Endothelial cell of umbilical vein (primary cell): ENCODE results near the gene TSGA10IP. TPM values are rescaled to one million over a fixed set of nuclear protein-coding genes. Genes with fewer than 3 reads are reported as not detected.

Source experiments
- BruUV-seq: library from RNA; stranded (reverse); fragments of 400-500 nt; replicated peaks from 2 replicates; lab custom pipeline; 2021; lab: Mats Ljungman, UMichigan
- CTCF ChIA-PET: fragments of 300-600, 350-600 bp; sonication (Branson Sonifier 250); formaldehyde crosslinking; loops from one replicate; lab custom pipeline; 2021; ENCODE audit warnings: antibody characterized with exemption, inconsistent platforms; lab: Charles Lee
- POLR2A ChIA-PET: fragments of 300-600, 350-600 bp; sonication (Branson Sonifier 250); formaldehyde crosslinking; loops from one replicate; lab custom pipeline; 2021; ENCODE audit warnings: antibody characterized with exemption, inconsistent platforms; lab: Charles Lee
- DNase-seq: peaks from one replicate; pipeline ENCODE4 v3.0.0-alpha.2; 2011; ENCODE audit warnings: low read depth, low spot score
- FAIRE-seq: peaks from 2 replicates; lab custom pipeline; 2011; peaks lifted over from hg19 to GRCh38; lab: Jason Lieb, UNC
- H2AFZ ChIP-seq: 2 replicates; pipeline ENCODE4 v1.6.0; 2012; ENCODE audit warnings: low read depth, low read length, control low read depth, inconsistent platforms
- H3K27ac ChIP-seq: 2 replicates; pipeline ENCODE4 v1.5.1; 2011; ENCODE audit warnings: low read depth, mild to moderate bottlenecking, control low read depth, low read length, moderate library complexity; ENCODE audit not compliant: insufficient read depth
- H3K27me3 ChIP-seq, 2 experiments: 2 replicates each; pipeline versions ENCODE4 v1.6.0 to v1.6.1; 2011; ENCODE audit warnings: low read length in 2 of 2, mixed read lengths in 1 of 2; ENCODE audit not compliant: control insufficient read depth in 2 of 2, insufficient read depth in 2 of 2
- H3K36me3 ChIP-seq, 2 experiments: 2 replicates in 1 of 2; 3 replicates in 1 of 2; pipeline ENCODE4 v1.5.1; 2011; ENCODE audit warnings: low read length in 2 of 2, mild to moderate bottlenecking in 1 of 2, moderate library complexity in 1 of 2; ENCODE audit not compliant: control insufficient read depth in 2 of 2, insufficient read depth in 2 of 2; ENCODE audit errors: extremely low read depth in 1 of 2
- H3K4me1 ChIP-seq: 3 replicates; pipeline ENCODE4 v1.5.1; 2011; ENCODE audit warnings: mild to moderate bottlenecking, low read length; ENCODE audit not compliant: control insufficient read depth, insufficient read depth; ENCODE audit errors: extremely low read depth
- H3K4me2 ChIP-seq: 2 replicates; pipeline ENCODE4 v1.6.1; 2011; ENCODE audit warnings: low read length, control low read depth, mixed read lengths; ENCODE audit not compliant: insufficient read depth
- H3K4me3 ChIP-seq, 3 experiments: fragments of 200-600 bp in 1 of 3; sonication (generic), shearing (Covaris generic) in 1 of 3; replicated peaks in 1 of 3; 2 replicates each; pipeline ENCODE4 v1.5.1; 2011 to 2016; ENCODE audit warnings: control low read depth in 3 of 3, low read length in 3 of 3, mild to moderate bottlenecking in 2 of 3, inconsistent platforms in 1 of 3, low read depth in 1 of 3, moderate library complexity in 1 of 3; ENCODE audit not compliant: insufficient read depth in 1 of 3
- H3K79me2 ChIP-seq: 2 replicates; pipeline ENCODE4 v1.6.0; 2012; ENCODE audit warnings: low read length, inconsistent platforms; ENCODE audit not compliant: control insufficient read depth, insufficient read depth
- H3K9ac ChIP-seq: replicated peaks from 2 replicates; pipeline ENCODE3; 2011; ENCODE audit warnings: low read length, control low read depth; ENCODE audit not compliant: insufficient read depth; ENCODE audit errors: extremely low read depth
- H3K9me1 ChIP-seq: replicated peaks from 3 replicates; pipeline ENCODE4 v1.6.0; 2011; ENCODE audit warnings: mild to moderate bottlenecking, low read length; ENCODE audit not compliant: control insufficient read depth, insufficient read depth; ENCODE audit errors: extremely low read depth
- H3K9me3 ChIP-seq: replicated peaks from 2 replicates; pipeline ENCODE4 v1.5.1; 2012; ENCODE audit warnings: low read length, inconsistent platforms; ENCODE audit not compliant: control insufficient read depth, insufficient read depth
- H4K20me1 ChIP-seq: replicated peaks from 2 replicates; pipeline ENCODE3; 2011; ENCODE audit warnings: mild to moderate bottlenecking, low read length; ENCODE audit not compliant: control insufficient read depth, insufficient read depth; ENCODE audit errors: extremely low read depth
- EZH2 ChIP-seq: IDR thresholded peaks from 2 replicates; pipeline ENCODE4 v1.6.1; 2012; ENCODE audit warnings: borderline replicate concordance, low read depth, mild to moderate bottlenecking, moderate library complexity, low read length, inconsistent platforms; ENCODE audit not compliant: severe bottlenecking
- FOS ChIP-seq: IDR thresholded peaks from 2 replicates; pipeline ENCODE4 v1.6.1; 2011; ENCODE audit warnings: mild to moderate bottlenecking, low read length, moderate library complexity, borderline replicate concordance; ENCODE audit not compliant: insufficient read depth
- GATA2 ChIP-seq: IDR thresholded peaks from 2 replicates; pipeline ENCODE4 v1.7.0; 2011; ENCODE audit warnings: low read depth, mild to moderate bottlenecking, moderate library complexity, mixed read lengths, low read length; ENCODE audit not compliant: insufficient read length, insufficient read depth
- JUN ChIP-seq: IDR thresholded peaks from 2 replicates; pipeline ENCODE4 v1.6.1; 2011; ENCODE audit warnings: borderline replicate concordance, low read depth; ENCODE audit not compliant: insufficient read length, insufficient read depth
- MYC ChIP-seq: IDR thresholded peaks from one replicate; pipeline ENCODE4 v1.6.1; 2011; ENCODE audit warnings: mild to moderate bottlenecking, low read depth, low read length
- POLR2A ChIP-seq: IDR thresholded peaks from 2 replicates; pipeline ENCODE4 v1.6.1; 2012; ENCODE audit warnings: low read depth, mild to moderate bottlenecking, control low read depth, low read length
- POLR2AphosphoS5 ChIP-seq: IDR thresholded peaks from 2 replicates; pipeline ENCODE4 v1.6.1; 2012; ENCODE audit warnings: low read depth, mild to moderate bottlenecking, control low read depth, low read length, moderate library complexity; ENCODE audit not compliant: insufficient read depth
- dilution Hi-C: fragments of 300-500 bp; cut with MboI; formaldehyde crosslinking; loops from one replicate; pipeline ENCODE4 v1.15.0; 2019; ENCODE audit warnings: low sequenced_read_pairs; ENCODE audit not compliant: extremely low pct_ligation_motif_present
- intact Hi-C: fragments of 100-400 bp; cut with micrococcal nuclease; formaldehyde crosslinking; loops from one replicate; pipeline ENCODE4 v1.10.0; 2022
- polyA plus RNA-seq, 4 experiments: library from polyadenylated mRNA; depleted of rRNA in 3 of 4; stranded (reverse) in 3 of 4; unstranded in 1 of 4; fragments of >200 nt; gene quantifications; 2 replicates each; pipeline versions ENCODE4 v1.2.1 to v1.2.3, GENCODE V29; 2011 to 2012; ENCODE audit warnings: missing spikeins in 1 of 4
- total RNA-seq: library from RNA; stranded (reverse); gene quantifications from 2 replicates; pipeline ENCODE4 v1.2.3, GENCODE V29; 2021
- TF ChIP-seq, protein P1 (sequence below): IDR thresholded peaks from 2 replicates; pipeline ENCODE4 v1.6.1; 2011; ENCODE audit not compliant: insufficient read depth, insufficient read length
- TF ChIP-seq, protein P2 (sequence below), 2 donors: IDR thresholded peaks; 1 replicate in 1 of 2; 2 replicates in 1 of 2; pipeline ENCODE4 v1.5.1; 2011; ENCODE audit warnings: low read length in 2 of 2, mild to moderate bottlenecking in 2 of 2, moderate library complexity in 2 of 2, control low read depth in 1 of 2, inconsistent platforms in 1 of 2, low read depth in 1 of 2; ENCODE audit not compliant: insufficient read depth in 1 of 2; ENCODE audit errors: extremely low read depth in 1 of 2

Gene TSGA10IP
- total and polyA plus RNA-seq, 2 donors (not counting 3 experiments of a cell fraction or from before 2014, with no cell fraction given): not detected

DNA sequence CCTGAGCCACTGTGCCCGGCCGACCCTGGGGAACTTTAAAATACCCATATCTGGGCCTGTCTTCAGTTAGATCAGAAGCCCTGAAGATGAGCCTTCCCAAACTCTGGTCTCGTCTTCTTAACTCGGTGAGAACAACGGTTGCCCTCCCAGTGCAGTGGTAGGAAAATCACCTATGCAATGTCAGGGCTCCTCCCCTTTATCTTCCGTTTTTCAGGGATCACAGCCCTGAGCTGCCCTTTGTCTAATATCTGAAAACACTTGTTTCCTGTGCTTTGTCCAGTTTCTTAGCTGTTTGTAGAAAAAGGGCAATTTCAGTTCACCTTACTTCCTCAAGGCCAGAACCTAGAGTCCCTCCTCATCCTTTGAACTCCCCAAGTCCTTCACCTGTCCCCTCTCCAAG is 16.6 kb upstream of the TSGA10IP start:
- DNase-seq (no peak), FAIRE-seq (no peak)
- H4K20me1 ChIP-seq: no peaks in the 10 kb centered on the region
- H3K36me3 ChIP-seq: peaks cover 0 to 3% of the 10 kb centered on the region in 2 experiments
- BruUV-seq: no TSS peak
- no peak overlapping the region for H3K4me2 ChIP-seq
- no peaks in the 10 kb centered on the region for H3K9me3 ChIP-seq
- no peaks in the 10 kb centered on the region for H3K79me2 ChIP-seq
- H3K9ac ChIP-seq: no peak overlapping the region
- H3K4me3 ChIP-seq: no peak overlapping the region
- ChIA-PET CTCF (interaction anchor here (1.0 kb wide), 1 partner anchor 12 kb away, joined by 3 read pairs; no protein-coding TSS in a partner anchor), POLR2A (interaction anchor here (0.5 kb wide), 1 partner anchor 46 kb away, joined by 5 read pairs; no protein-coding TSS in a partner anchor)
- TF ChIP-seq POLR2A (no peak), EZH2 (no peak), MYC (no peak), FOS (no peak), POLR2AphosphoS5 (no peak), JUN (no peak), GATA2 (no peak)
- TF ChIP-seq, protein P1, sequence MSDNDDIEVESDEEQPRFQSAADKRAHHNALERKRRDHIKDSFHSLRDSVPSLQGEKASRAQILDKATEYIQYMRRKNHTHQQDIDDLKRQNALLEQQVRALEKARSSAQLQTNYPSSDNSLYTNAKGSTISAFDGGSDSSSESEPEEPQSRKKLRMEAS: no peak
- TF ChIP-seq, protein P2, sequence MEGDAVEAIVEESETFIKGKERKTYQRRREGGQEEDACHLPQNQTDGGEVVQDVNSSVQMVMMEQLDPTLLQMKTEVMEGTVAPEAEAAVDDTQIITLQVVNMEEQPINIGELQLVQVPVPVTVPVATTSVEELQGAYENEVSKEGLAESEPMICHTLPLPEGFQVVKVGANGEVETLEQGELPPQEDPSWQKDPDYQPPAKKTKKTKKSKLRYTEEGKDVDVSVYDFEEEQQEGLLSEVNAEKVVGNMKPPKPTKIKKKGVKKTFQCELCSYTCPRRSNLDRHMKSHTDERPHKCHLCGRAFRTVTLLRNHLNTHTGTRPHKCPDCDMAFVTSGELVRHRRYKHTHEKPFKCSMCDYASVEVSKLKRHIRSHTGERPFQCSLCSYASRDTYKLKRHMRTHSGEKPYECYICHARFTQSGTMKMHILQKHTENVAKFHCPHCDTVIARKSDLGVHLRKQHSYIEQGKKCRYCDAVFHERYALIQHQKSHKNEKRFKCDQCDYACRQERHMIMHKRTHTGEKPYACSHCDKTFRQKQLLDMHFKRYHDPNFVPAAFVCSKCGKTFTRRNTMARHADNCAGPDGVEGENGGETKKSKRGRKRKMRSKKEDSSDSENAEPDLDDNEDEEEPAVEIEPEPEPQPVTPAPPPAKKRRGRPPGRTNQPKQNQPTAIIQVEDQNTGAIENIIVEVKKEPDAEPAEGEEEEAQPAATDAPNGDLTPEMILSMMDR (IDR thresholded peaks at IDR 0.05; ENCODE audit: extremely low read depth in 1 of 2, insufficient read depth in 1 of 2, low read depth in 1 of 2, low read length in 2 of 2): no peak
- dilution Hi-C loops (no loop called here), intact Hi-C loops (no loop called here)
- no peak overlapping the region for H2AFZ ChIP-seq
- H3K9me1 ChIP-seq: no peaks in the 10 kb centered on the region
- no peak overlapping the region for H3K27ac ChIP-seq
- no peaks in the 10 kb centered on the region for H3K4me1 ChIP-seq
- no peaks in the 10 kb centered on the region for H3K27me3 ChIP-seq
